ENCODE results near the gene GYG2.

The GYG2 gene

DNA sequence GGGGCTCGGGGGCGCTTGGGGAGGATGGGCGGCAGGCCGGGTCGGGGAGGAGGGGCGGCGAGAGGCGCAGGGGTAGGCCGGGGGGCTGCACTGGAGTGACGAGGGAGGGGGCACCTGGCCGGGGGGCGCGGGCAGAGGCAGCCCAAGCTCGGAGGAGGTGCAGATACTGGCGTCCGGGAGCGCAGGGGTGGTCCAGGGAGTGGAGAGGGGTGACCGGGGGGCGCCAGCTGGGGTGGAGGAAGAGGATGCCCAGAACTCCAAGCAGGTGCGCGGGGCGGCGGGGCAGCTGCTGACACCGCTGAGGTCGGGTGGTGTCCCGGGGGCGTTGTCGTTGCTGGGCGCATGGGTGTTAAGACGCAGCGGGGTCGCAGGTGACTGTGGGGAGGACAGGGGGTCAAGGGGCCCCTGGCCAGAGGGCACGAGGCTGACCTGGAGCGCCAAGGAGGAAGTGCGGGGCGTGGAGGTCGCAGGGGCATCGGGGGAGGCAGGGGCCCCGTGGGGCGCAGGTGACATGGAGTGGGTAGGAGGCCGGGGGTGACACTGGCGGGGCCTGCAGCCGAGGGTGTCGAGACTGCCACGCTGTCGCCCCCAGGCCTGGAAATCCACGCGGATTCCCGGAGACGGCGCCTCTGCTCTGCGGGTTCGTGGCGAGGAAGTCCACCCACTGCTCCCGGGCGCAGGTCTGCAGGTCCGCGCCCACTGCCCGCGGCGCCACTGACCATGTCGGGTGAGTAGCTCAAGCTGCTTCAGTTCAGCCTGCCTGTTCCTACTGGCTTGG is 928 bp downstream of the GYG2 start:
- H4K20me1 ChIP-seq (ENCODE audit: insufficient read depth, low read length), result no peaks in the 10 kb centered on the region
- no peaks in the 10 kb centered on the region for H3K79me2 ChIP-seq (ENCODE audit: low read length)
- H3K9me3 ChIP-seq (ENCODE audit: insufficient read depth, low read length), result no peaks in the 10 kb centered on the region
- H3K27ac ChIP-seq (ENCODE audit: low read length), result no peak overlapping the region
- H3K4me3 ChIP-seq (ENCODE audit: low read length), result no peak overlapping the region
- H3K36me3 ChIP-seq (replicated peaks; ENCODE audit: low read depth, low read length), result no peaks in the 10 kb centered on the region
- H2AFZ ChIP-seq (ENCODE audit: low read depth, low read length), result no peak overlapping the region
- H3K9ac ChIP-seq (ENCODE audit: low read length), result no peak overlapping the region
- H3K4me2 ChIP-seq (ENCODE audit: low read length), result no peak overlapping the region
- TF ChIP-seq, protein P1, sequence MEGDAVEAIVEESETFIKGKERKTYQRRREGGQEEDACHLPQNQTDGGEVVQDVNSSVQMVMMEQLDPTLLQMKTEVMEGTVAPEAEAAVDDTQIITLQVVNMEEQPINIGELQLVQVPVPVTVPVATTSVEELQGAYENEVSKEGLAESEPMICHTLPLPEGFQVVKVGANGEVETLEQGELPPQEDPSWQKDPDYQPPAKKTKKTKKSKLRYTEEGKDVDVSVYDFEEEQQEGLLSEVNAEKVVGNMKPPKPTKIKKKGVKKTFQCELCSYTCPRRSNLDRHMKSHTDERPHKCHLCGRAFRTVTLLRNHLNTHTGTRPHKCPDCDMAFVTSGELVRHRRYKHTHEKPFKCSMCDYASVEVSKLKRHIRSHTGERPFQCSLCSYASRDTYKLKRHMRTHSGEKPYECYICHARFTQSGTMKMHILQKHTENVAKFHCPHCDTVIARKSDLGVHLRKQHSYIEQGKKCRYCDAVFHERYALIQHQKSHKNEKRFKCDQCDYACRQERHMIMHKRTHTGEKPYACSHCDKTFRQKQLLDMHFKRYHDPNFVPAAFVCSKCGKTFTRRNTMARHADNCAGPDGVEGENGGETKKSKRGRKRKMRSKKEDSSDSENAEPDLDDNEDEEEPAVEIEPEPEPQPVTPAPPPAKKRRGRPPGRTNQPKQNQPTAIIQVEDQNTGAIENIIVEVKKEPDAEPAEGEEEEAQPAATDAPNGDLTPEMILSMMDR (IDR thresholded peaks at IDR 0.05; ENCODE audit: low read depth, low read length), result no peak
- TF ChIP-seq EZH2phosphoT487 (IDR thresholded peaks at IDR 0.05; ENCODE audit: low read depth), result no peak
- no peaks in the 10 kb centered on the region for H3K27me3 ChIP-seq (ENCODE audit: low read depth, low read length)
- H3K4me1 ChIP-seq (ENCODE audit: low read length), result no peaks in the 10 kb centered on the region

GRCh38 chrX:2831471-2832228 is 2.9 kb downstream of the GYG2 start:
- TF ChIP-seq, protein P1 (IDR thresholded peaks at IDR 0.05; ENCODE audit: low read depth, low read length), result no peak
- TF ChIP-seq EZH2phosphoT487 (IDR thresholded peaks at IDR 0.05; ENCODE audit: low read depth), result no peak
- Histone ChIP-seq H2AFZ (ENCODE audit: low read depth, low read length) (no peak overlapping the region), H3K36me3 (replicated peaks; ENCODE audit: low read depth, low read length) (no peaks in the 10 kb centered on the region), H3K9ac (ENCODE audit: low read length) (no peak overlapping the region), H3K27me3 (ENCODE audit: low read depth, low read length) (no peaks in the 10 kb centered on the region), H3K4me1 (ENCODE audit: low read length) (no peaks in the 10 kb centered on the region), H4K20me1 (ENCODE audit: insufficient read depth, low read length) (no peaks in the 10 kb centered on the region), H3K4me3 (ENCODE audit: low read length) (no peak overlapping the region), H3K9me3 (ENCODE audit: insufficient read depth, low read length) (no peaks in the 10 kb centered on the region), H3K27ac (ENCODE audit: low read length) (no peak overlapping the region), H3K79me2 (ENCODE audit: low read length) (no peaks in the 10 kb centered on the region), H3K4me2 (ENCODE audit: low read length) (no peak overlapping the region)

DNA sequence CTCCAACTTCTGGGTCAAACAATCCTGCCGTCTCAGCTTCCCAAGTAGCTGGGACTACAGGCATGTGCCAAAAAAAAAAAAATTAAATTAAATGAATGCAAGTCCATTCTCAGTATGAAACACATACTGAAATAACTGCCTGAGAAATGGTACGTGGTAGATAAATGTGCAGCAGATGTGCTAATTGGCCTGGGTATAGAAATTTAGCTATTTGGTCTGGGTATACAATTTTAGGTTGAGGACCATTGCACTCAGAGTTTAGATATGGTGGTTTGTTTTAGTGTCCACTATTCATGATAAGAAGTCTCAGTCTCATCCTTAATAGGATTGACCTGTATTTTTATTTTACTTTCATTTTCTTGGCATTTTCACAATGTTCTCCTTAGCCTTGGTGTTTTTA is 9.2 kb downstream of the GYG2 start:
- H3K36me3 ChIP-seq (replicated peaks; ENCODE audit: low read depth, low read length), result no peaks in the 10 kb centered on the region
- no peak overlapping the region for H3K4me3 ChIP-seq (ENCODE audit: low read length)
- no peaks in the 10 kb centered on the region for H3K4me1 ChIP-seq (ENCODE audit: low read length)
- no peak overlapping the region for H3K9ac ChIP-seq (ENCODE audit: low read length)
- no peak overlapping the region for H3K27ac ChIP-seq (ENCODE audit: low read length)
- TF ChIP-seq EZH2phosphoT487 (IDR thresholded peaks at IDR 0.05; ENCODE audit: low read depth), result no peak
- H2AFZ ChIP-seq (ENCODE audit: low read depth, low read length), result no peak overlapping the region
- no peaks in the 10 kb centered on the region for H3K27me3 ChIP-seq (ENCODE audit: low read depth, low read length)
- no peak overlapping the region for H3K4me2 ChIP-seq (ENCODE audit: low read length)
- H3K79me2 ChIP-seq (ENCODE audit: low read length), result no peaks in the 10 kb centered on the region
- no peaks in the 10 kb centered on the region for H3K9me3 ChIP-seq (ENCODE audit: insufficient read depth, low read length)
- H4K20me1 ChIP-seq (ENCODE audit: insufficient read depth, low read length), result no peaks in the 10 kb centered on the region

DNA sequence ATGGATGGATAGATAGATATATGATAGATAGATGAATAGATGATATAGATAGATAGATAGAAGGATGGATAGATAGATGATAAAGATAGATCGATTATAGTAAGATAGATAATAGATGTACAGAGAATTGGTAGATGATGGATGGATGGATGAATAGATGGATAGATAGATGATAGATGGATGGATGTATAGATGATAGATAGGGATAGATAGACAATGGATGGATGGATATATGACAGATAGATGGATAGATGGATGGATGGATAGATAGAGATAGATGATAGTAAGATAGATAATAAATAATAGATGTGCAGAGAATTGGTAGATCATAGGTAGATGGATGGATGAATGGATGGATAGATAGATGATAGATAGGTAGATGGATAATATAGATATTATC is 12.2 kb downstream of the GYG2 start:
- Histone ChIP-seq H3K36me3 (replicated peaks; ENCODE audit: low read depth, low read length) (no peaks in the 10 kb centered on the region), H2AFZ (ENCODE audit: low read depth, low read length) (no peak overlapping the region), H4K20me1 (ENCODE audit: insufficient read depth, low read length) (no peaks in the 10 kb centered on the region), H3K4me2 (ENCODE audit: low read length) (no peak overlapping the region), H3K27me3 (ENCODE audit: low read depth, low read length) (no peaks in the 10 kb centered on the region), H3K9ac (ENCODE audit: low read length) (no peak overlapping the region), H3K4me1 (ENCODE audit: low read length) (no peaks in the 10 kb centered on the region), H3K4me3 (ENCODE audit: low read length) (no peak overlapping the region), H3K79me2 (ENCODE audit: low read length) (no peaks in the 10 kb centered on the region), H3K9me3 (ENCODE audit: insufficient read depth, low read length) (no peaks in the 10 kb centered on the region), H3K27ac (ENCODE audit: low read length) (no peak overlapping the region)
- TF ChIP-seq EZH2phosphoT487 (IDR thresholded peaks at IDR 0.05; ENCODE audit: low read depth), result no peak
- TF ChIP-seq, protein P1 (IDR thresholded peaks at IDR 0.05; ENCODE audit: low read depth, low read length), result no peak
